ENCODE results near the gene ADAMTS19.

GRCh38 chr5:129748913-129749880 lies 289.1 kb downstream of the ADAMTS19 start:
- no peak for TF ChIP-seq CTCF (conservative IDR thresholded peaks at IDR 0.05; ENCODE audit: low read length)
- TF ChIP-seq EZH2phosphoT487 (IDR thresholded peaks at IDR 0.05; ENCODE audit: borderline replicate concordance, low read depth, low read length), result no peak
